K562 (cell line): Measurements from ENCODE around the gene NOSTRIN. TPM values are rescaled to one million over a fixed set of nuclear protein-coding genes. Genes with fewer than 3 reads are reported as not detected.

Experiments
- BACH1 ChIP-seq: fragments of 200-800 bp; sonication (Bioruptor generic); IDR thresholded peaks from 2 replicates; pipeline ENCODE4 v1.6.1; 2016; ENCODE audit warnings: missing genetic modification characterization, missing compliant biosample characterization
- CAMTA2 ChIP-seq: fragments of 250-450 bp; sonication (Bioruptor Pico); conservative IDR thresholded peaks from 2 replicates; pipeline ENCODE4 v1.5.1; 2022
- CHD4 ChIP-seq: fragments of 200-600 bp; sonication (generic); IDR thresholded peaks from 3 replicates; pipeline ENCODE4 v1.6.1; 2012; ENCODE audit warnings: low read depth, mild to moderate bottlenecking, mixed read lengths, low read length, inconsistent platforms; ENCODE audit not compliant: insufficient read depth, insufficient replicate concordance, poor library complexity, severe bottlenecking
- E4F1 ChIP-seq: fragments of 250-450 bp; sonication (Bioruptor Pico); IDR thresholded peaks from 2 replicates; pipeline ENCODE4 v1.5.0; 2021; ENCODE audit warnings: mild to moderate bottlenecking, borderline replicate concordance
- HMG20A ChIP-seq: fragments of 450-650 bp; formaldehyde crosslinking; conservative IDR thresholded peaks from 2 replicates; pipeline ENCODE4 v1.4.0; 2020; ENCODE audit warnings: mild to moderate bottlenecking, mixed read lengths
- ID3 ChIP-seq, 2 experiments: fragments of 250-450 bp in 1 of 2; fragments of 450-650 bp in 1 of 2; sonication (Bioruptor Pico) in 1 of 2; IDR thresholded peaks; 2 replicates each; pipeline versions ENCODE4 v1.6.1 to v1.8.0; 2016 to 2021; ENCODE audit warnings: mild to moderate bottlenecking in 2 of 2, moderate library complexity in 2 of 2, missing compliant biosample characterization in 1 of 2, missing genetic modification characterization in 1 of 2
- STAT5B ChIP-seq: fragments of 250-450 bp; sonication (Bioruptor Pico); IDR thresholded peaks from 2 replicates; pipeline ENCODE4 v1.8.0; 2021; ENCODE audit warnings: mild to moderate bottlenecking, inconsistent platforms
- TCFL5 ChIP-seq: fragments of 250-450 bp; sonication (Bioruptor Pico); conservative IDR thresholded peaks from 2 replicates; pipeline ENCODE4 v1.6.1; 2021; ENCODE audit warnings: mild to moderate bottlenecking, moderate library complexity, matching md5 sums
- ZNF217 ChIP-seq: sonication (generic); formaldehyde crosslinking; IDR thresholded peaks from 2 replicates; pipeline ENCODE4 v1.8.0; 2022; ENCODE audit warnings: mild to moderate bottlenecking, missing genetic modification reagents
- ZNF24 ChIP-seq: fragments of 450-650 bp; IDR thresholded peaks from 2 replicates; pipeline ENCODE4 v1.6.1; 2016
- ZNF589 ChIP-seq: fragments of 200-800 bp; sonication (Bioruptor generic); IDR thresholded peaks from 2 replicates; pipeline ENCODE4 v1.6.1; 2016; ENCODE audit warnings: low read depth, missing genetic modification characterization, missing compliant biosample characterization
- polyA plus RNA-seq, 8 experiments: library from polyadenylated mRNA; depleted of rRNA in 4 of 8; stranded (reverse) in 5 of 8; unstranded in 3 of 8; fragments of >200 nt; fragmentation: Nextera tagmentation in 2 of 8; fragmentation: Illumina TruSeq in 1 of 8; extraction: Ambion mirVana in 2 of 8; extraction: Trizol in 1 of 8; gene quantifications; 2 replicates each; pipeline versions ENCODE4 v1.2.1 to v1.2.3, GENCODE V29; 2011 to 2014; ENCODE audit warnings: inconsistent platforms in 1 of 8, missing spikeins in 1 of 8
- total RNA-seq, 7 experiments: library from RNA; depleted of rRNA in 6 of 7; stranded (reverse); fragments of >200 nt in 6 of 7; fragmentation: Illumina TruSeq in 2 of 7; extraction: Trizol in 2 of 7; gene quantifications; 2 replicates each; pipeline versions ENCODE4 v1.2.1 to v1.2.3, GENCODE V29; 2011 to 2021; ENCODE audit warnings: low replicate concordance in 1 of 7
- TF ChIP-seq, protein P1 (sequence below): sonication (generic); formaldehyde crosslinking; IDR thresholded peaks from 2 replicates; pipeline ENCODE4 v1.8.1; 2023; ENCODE audit warnings: mild to moderate bottlenecking, missing genetic modification reagents

The NOSTRIN gene
- total and polyA plus RNA-seq, 9 of the 15 experiments (the other 6 are each of a cell fraction or from before 2014, with no cell fraction given) = 26.7 to 82.9 (median 56.3) TPM

- no peak for TF ChIP-seq ID3 (CRISPR knock-in tag; IDR thresholded peaks at IDR 0.05)
- TF ChIP-seq ID3 (tag; IDR thresholded peaks at IDR 0.05) = peak; percentile 38; the same call in 1 of the 2 replicates
- TF ChIP-seq HMG20A (CRISPR knock-in tag) = no peak
- no peak for TF ChIP-seq ZNF589
- no peak for TF ChIP-seq ZNF217 (CRISPR knock-in tag)
- TF ChIP-seq TCFL5 = no peak
- TF ChIP-seq CAMTA2 (CRISPR knock-in tag) = no peak
- TF ChIP-seq BACH1 (tag) = no peak
- no peak for TF ChIP-seq E4F1 (CRISPR knock-in tag)
- TF ChIP-seq, protein P1, sequence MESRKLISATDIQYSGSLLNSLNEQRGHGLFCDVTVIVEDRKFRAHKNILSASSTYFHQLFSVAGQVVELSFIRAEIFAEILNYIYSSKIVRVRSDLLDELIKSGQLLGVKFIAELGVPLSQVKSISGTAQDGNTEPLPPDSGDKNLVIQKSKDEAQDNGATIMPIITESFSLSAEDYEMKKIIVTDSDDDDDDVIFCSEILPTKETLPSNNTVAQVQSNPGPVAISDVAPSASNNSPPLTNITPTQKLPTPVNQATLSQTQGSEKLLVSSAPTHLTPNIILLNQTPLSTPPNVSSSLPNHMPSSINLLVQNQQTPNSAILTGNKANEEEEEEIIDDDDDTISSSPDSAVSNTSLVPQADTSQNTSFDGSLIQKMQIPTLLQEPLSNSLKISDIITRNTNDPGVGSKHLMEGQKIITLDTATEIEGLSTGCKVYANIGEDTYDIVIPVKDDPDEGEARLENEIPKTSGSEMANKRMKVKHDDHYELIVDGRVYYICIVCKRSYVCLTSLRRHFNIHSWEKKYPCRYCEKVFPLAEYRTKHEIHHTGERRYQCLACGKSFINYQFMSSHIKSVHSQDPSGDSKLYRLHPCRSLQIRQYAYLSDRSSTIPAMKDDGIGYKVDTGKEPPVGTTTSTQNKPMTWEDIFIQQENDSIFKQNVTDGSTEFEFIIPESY (CRISPR knock-in tag) = no peak
- TF ChIP-seq CHD4 = no peak
- TF ChIP-seq ZNF24 = 0 out of 2 replicates have a peak, but pooled peaks have one; percentile 5
- TF ChIP-seq STAT5B (CRISPR knock-in tag) = no peak
These were observed 87.8 kb downstream of the NOSTRIN start, which contains the start of gene SPC25 (continued) for GRCh38 chr2:168890006-168890782.
